Mucosa of descending colon (tissue), 3 donors: ENCODE measurements around the gene HBP1. TPM values are rescaled to one million over a fixed set of nuclear protein-coding genes. Genes with fewer than 3 reads are reported as not detected.
"Not testable (repeated sequence)": the region's sequence is repeated elsewhere in the genome, so short reads cannot be mapped to it uniquely, and the experiment has no call there.

Experiments
- ATAC-seq: fragments of 200-7000 bp; cut with Tn5 transposase; one replicate; pipeline ENCODE4 v1.9.1; 2020; ENCODE audit warnings: mild to moderate bottlenecking, moderate library complexity
- DNase-seq, 3 donors: peaks; one replicate each; pipeline ENCODE4 v3.0.0-alpha.2; 2020
- H3K36me3 ChIP-seq: fragments of 200-600 bp; one replicate; pipeline ENCODE4 v1.8.0; 2021; ENCODE audit warnings: low read depth, mild to moderate bottlenecking
- H3K4me1 ChIP-seq: fragments of 200-600 bp; one replicate; pipeline ENCODE4 v1.8.0; 2021; ENCODE audit warnings: low read depth, mild to moderate bottlenecking
- H3K4me3 ChIP-seq: fragments of 200-600 bp; one replicate; pipeline ENCODE4 v1.8.0; 2021; ENCODE audit warnings: mild to moderate bottlenecking
- H3K9me3 ChIP-seq: fragments of 200-600 bp; one replicate; pipeline ENCODE4 v1.8.0; 2021; ENCODE audit warnings: mild to moderate bottlenecking
- CTCF ChIP-seq: fragments of 200-600 bp; IDR thresholded peaks from one replicate; pipeline ENCODE4 v1.8.0; 2022; ENCODE audit warnings: antibody characterized with exemption, mild to moderate bottlenecking
- intact Hi-C, 2 donors: fragments of 100-400 bp; cut with DNase I in 1 of 2; cut with micrococcal nuclease in 1 of 2; formaldehyde crosslinking; loops; one replicate each; pipeline versions ENCODE4 v1.11.0 to v1.11.1; 2022; cut with DNase I, micrococcal nuclease
- total RNA-seq, 3 donors: library from RNA; stranded (reverse); fragmentation: NEBNext Ultra II Directional in 2 of 3; extraction: Animal tissue kit (Norgen Biotek cat#: 25700) in 2 of 3; gene quantifications; one replicate each; pipeline versions ENCODE4 v1.2.1 to v1.2.4, GENCODE V29; 2021 to 2023
- donor health status: DM: no; HTN: no; CAD: no; lungs with moderate emphysema.
- donor health status: DM: no; HTN: no; CAD: no.
- donor health status: DM: no; HTN: yes; CAD: no.

HBP1 gene
- total RNA-seq, 3 donors from 2014 or later, result 41.2 to 81.5 (median 71.4) TPM

- DNase-seq, result no peak
- Histone ChIP-seq H3K36me3 (no peaks in the 10 kb centered on the region), H3K4me3 (no peak overlapping the region), H3K4me1 (no peaks in the 10 kb centered on the region), H3K9me3 (no peaks in the 10 kb centered on the region)
- no peak for ATAC-seq
- no peak for TF ChIP-seq CTCF
- intact Hi-C loops, result no loop called here
Observed at GRCh38 chr7:107233981-107234380, 65.2 kb downstream of the HBP1 start.

- no peak overlapping the region for H3K4me3 ChIP-seq
- ATAC-seq (no peak), DNase-seq (no peak)
- no peak for TF ChIP-seq CTCF
- H3K9me3 ChIP-seq, result no peaks in the 10 kb centered on the region
- H3K4me1 ChIP-seq, result no peaks in the 10 kb centered on the region
- intact Hi-C loops, result no loop called here
- no peaks in the 10 kb centered on the region for H3K36me3 ChIP-seq
Observed at GRCh38 chr7:107234436-107234835, 65.6 kb downstream of the HBP1 start.

- no peak for TF ChIP-seq CTCF
- Histone ChIP-seq H3K4me3 (no peak overlapping the region), H3K36me3 (no peaks in the 10 kb centered on the region), H3K9me3 (no peaks in the 10 kb centered on the region), H3K4me1 (no peaks in the 10 kb centered on the region)
- DNase-seq (no peak), ATAC-seq (no peak)
- intact Hi-C loops, result no loop called here
Observed at GRCh38 chr7:107236862-107237261, 68.1 kb downstream of the HBP1 start.

- no peak for TF ChIP-seq CTCF
- H3K4me3 ChIP-seq, result no peak overlapping the region
- no peaks in the 10 kb centered on the region for H3K4me1 ChIP-seq
- no peaks in the 10 kb centered on the region for H3K36me3 ChIP-seq
- DNase-seq, result no peak
- ATAC-seq, result no peak
- no peaks in the 10 kb centered on the region for H3K9me3 ChIP-seq
- intact Hi-C loops, result no loop called here
Observed at GRCh38 chr7:107237451-107237850, 68.6 kb downstream of the HBP1 start.

- no peaks in the 10 kb centered on the region for H3K4me1 ChIP-seq
- intact Hi-C loops, result no loop called here
- H3K4me3 ChIP-seq, result no peak overlapping the region
- TF ChIP-seq CTCF, result no peak
- no peak for ATAC-seq
- peaks cover 3% of the 10 kb centered on the region for H3K9me3 ChIP-seq
- no peaks in the 10 kb centered on the region for H3K36me3 ChIP-seq
- DNase-seq, result no peak
Observed at GRCh38 chr7:107242267-107242666, 73.5 kb downstream of the HBP1 start.

- DNase-seq (no peak), ATAC-seq (no peak)
- Histone ChIP-seq H3K4me1 (no peaks in the 10 kb centered on the region), H3K36me3 (no peaks in the 10 kb centered on the region), H3K4me3 (no peak overlapping the region), H3K9me3 (peaks cover 3% of the 10 kb centered on the region)
- TF ChIP-seq CTCF, result no peak
- intact Hi-C loops, result no loop called here
Observed at GRCh38 chr7:107244613-107245012, 75.8 kb downstream of the HBP1 start.

- H3K4me1 ChIP-seq, H3K9me3 ChIP-seq, ATAC-seq, H3K36me3 ChIP-seq, DNase-seq, intact Hi-C loops, H3K4me3 ChIP-seq: not testable (repeated sequence)
Observed at GRCh38 chr7:107246836-107247235, 78.0 kb downstream of the HBP1 start.
